Measurements from ENCODE around the gene C7orf57.
A peak's percentile ranks its signal among the peaks of the same experiment; 100 is the strongest.
"Not testable (repeated sequence)": the region's sequence is repeated elsewhere in the genome, so short reads cannot be mapped to it uniquely, and the experiment has no call there.

Gene C7orf57

GRCh38 chr7:48035301-48035966 lies at the start of gene C7orf57:
C7orf57 (plus strand) TSS chr7:48035543; CDS start chr7:48036309, 766 bp downstream.
- peak; percentile 63 to 69 (median 67) for DNase-seq (ENCODE audit: low read depth in 2 of 3, low spot score in 2 of 3)

- no peak for DNase-seq (ENCODE audit: low read depth in 2 of 3, low spot score in 2 of 3)
These were observed 46.6 kb upstream of the C7orf57 start for GRCh38 chr7:47988496-47989386.

- not testable (repeated sequence) for DNase-seq (ENCODE audit: low read depth in 2 of 3, low spot score in 2 of 3)
These were observed 45.5 kb upstream of the C7orf57 start for GRCh38 chr7:47989607-47990400.

- no peak for DNase-seq (ENCODE audit: low read depth in 2 of 3, low spot score in 2 of 3)
These were observed 44.8 kb upstream of the C7orf57 start for GRCh38 chr7:47990592-47990991.

- DNase-seq (ENCODE audit: low read depth in 2 of 3, low spot score in 2 of 3): no peak
These were observed 44.1 kb upstream of the C7orf57 start for GRCh38 chr7:47991270-47991669.

- peak; percentile 62 to 78 (median 66) for DNase-seq (ENCODE audit: low read depth in 2 of 3, low spot score in 2 of 3)
These were observed 43.5 kb upstream of the C7orf57 start for GRCh38 chr7:47991741-47992311.

- no peak for DNase-seq (ENCODE audit: low read depth in 2 of 3, low spot score in 2 of 3)
These were observed 42.9 kb upstream of the C7orf57 start for GRCh38 chr7:47992446-47992845.

GRCh38 chr7:47999413-47999812 lies 35.9 kb upstream of the C7orf57 start:
- DNase-seq (ENCODE audit: low read depth in 2 of 3, low spot score in 2 of 3): no peak

- DNase-seq (ENCODE audit: low read depth in 2 of 3, low spot score in 2 of 3): not testable (repeated sequence)
These were observed 35.2 kb upstream of the C7orf57 start for GRCh38 chr7:48000164-48000563.

- no peak for DNase-seq (ENCODE audit: low read depth in 2 of 3, low spot score in 2 of 3)
These were observed 31.3 kb upstream of the C7orf57 start for GRCh38 chr7:48004032-48004431.

GRCh38 chr7:48004638-48005037 lies 30.7 kb upstream of the C7orf57 start:
- no peak for DNase-seq (ENCODE audit: low read depth in 2 of 3, low spot score in 2 of 3)

- no peak for DNase-seq (ENCODE audit: low read depth in 2 of 3, low spot score in 2 of 3)
These were observed 28.5 kb upstream of the C7orf57 start for GRCh38 chr7:48006866-48007265.

- DNase-seq (ENCODE audit: low read depth in 2 of 3, low spot score in 2 of 3): no peak
These were observed 26.1 kb upstream of the C7orf57 start for GRCh38 chr7:48009257-48009656.

GRCh38 chr7:48009954-48010353 lies 25.4 kb upstream of the C7orf57 start:
- no peak for DNase-seq (ENCODE audit: low read depth in 2 of 3, low spot score in 2 of 3)

GRCh38 chr7:48011323-48011722 lies 24.0 kb upstream of the C7orf57 start:
- DNase-seq (ENCODE audit: low read depth in 2 of 3, low spot score in 2 of 3): no peak

- no peak for DNase-seq (ENCODE audit: low read depth in 2 of 3, low spot score in 2 of 3)
These were observed 23.4 kb upstream of the C7orf57 start for GRCh38 chr7:48011951-48012350.

GRCh38 chr7:48016641-48017040 lies 18.7 kb upstream of the C7orf57 start:
- no peak for DNase-seq (ENCODE audit: low read depth in 2 of 3, low spot score in 2 of 3)

- DNase-seq (ENCODE audit: low read depth in 2 of 3, low spot score in 2 of 3): no peak
These were observed 17.7 kb upstream of the C7orf57 start for GRCh38 chr7:48017674-48018073.

GRCh38 chr7:48025624-48026023 lies 9.7 kb upstream of the C7orf57 start:
- DNase-seq (ENCODE audit: low read depth in 2 of 3, low spot score in 2 of 3): no peak

GRCh38 chr7:48028938-48029337 lies 6.4 kb upstream of the C7orf57 start, which contains the start of gene SUN3:
SUN3 (minus strand) TSS chr7:48029107; CDS start chr7:48028938, 169 bp downstream.
- no peak for DNase-seq (ENCODE audit: low read depth in 2 of 3, low spot score in 2 of 3)

- DNase-seq (ENCODE audit: low read depth in 2 of 3, low spot score in 2 of 3): no peak
These were observed 4.2 kb upstream of the C7orf57 start for GRCh38 chr7:48031111-48031510.

Measured in activated CD8-positive, alpha-beta memory T cell treated with anti-CD3 and anti-CD28 coated beads for 48 hours (primary cell).